GM19372 (cell line): Measurements from ENCODE around the gene KDM4B.

Experiments
- ATAC-seq: cut with Tn5 transposase; IDR thresholded peaks from one replicate; pipeline ENCODE4 v1.9.1; 2021; ENCODE audit warnings: mild to moderate bottlenecking, low read depth, moderate library complexity; ENCODE audit not compliant: unreplicated experiment

The KDM4B gene

GRCh38 chr19:5081443-5082161 lies 112.7 kb downstream of the KDM4B start:
- ATAC-seq: no peak

DNA sequence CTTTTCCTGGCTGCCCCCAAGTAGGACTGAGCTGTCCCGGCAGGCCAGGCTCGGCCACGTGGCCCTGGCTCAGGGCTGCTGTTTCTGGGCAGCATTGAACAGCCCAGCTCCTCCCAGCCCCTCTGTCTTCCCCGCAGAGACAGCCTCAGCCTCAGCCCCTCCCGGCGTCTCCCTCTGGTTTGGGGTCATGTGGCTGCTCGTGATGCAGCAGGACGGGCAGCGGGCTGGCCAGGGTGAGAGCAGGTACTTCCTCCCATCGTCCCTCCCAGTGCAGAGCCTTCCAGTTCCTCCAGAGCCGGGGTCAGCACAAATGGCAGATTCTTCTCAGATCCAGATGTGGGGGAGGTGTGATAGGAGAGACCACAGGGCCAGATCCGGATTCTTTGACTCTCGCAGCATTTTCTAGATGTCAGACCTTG lies 114.6 kb downstream of the KDM4B start:
- ATAC-seq: no peak

GRCh38 chr19:5085566-5085965 lies 116.7 kb downstream of the KDM4B start:
- no peak for ATAC-seq

- ATAC-seq: no peak
Observed at GRCh38 chr19:5086230-5086629, 117.3 kb downstream of the KDM4B start.

GRCh38 chr19:5086725-5087439 lies 118.0 kb downstream of the KDM4B start:
- no peak for ATAC-seq

DNA sequence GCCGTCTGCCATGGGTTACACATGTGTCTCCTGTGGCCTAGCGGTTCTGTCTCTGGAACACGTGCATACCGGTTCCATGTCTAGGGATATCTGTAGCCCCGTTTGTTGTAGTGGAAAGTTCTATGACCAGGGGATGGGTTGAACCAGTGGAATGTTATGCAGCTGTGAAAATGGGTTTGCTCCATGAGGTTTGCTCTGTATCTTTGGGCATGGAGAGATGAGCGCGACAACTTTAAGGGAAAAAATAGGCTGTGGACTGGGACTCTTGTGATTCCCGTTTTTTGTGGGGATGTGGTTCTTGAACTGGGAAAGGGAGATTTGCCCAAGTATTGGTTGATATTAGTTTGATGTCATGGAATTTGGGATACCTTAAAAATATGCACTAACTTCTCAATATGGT lies 120.4 kb downstream of the KDM4B start:
- ATAC-seq: no peak

DNA sequence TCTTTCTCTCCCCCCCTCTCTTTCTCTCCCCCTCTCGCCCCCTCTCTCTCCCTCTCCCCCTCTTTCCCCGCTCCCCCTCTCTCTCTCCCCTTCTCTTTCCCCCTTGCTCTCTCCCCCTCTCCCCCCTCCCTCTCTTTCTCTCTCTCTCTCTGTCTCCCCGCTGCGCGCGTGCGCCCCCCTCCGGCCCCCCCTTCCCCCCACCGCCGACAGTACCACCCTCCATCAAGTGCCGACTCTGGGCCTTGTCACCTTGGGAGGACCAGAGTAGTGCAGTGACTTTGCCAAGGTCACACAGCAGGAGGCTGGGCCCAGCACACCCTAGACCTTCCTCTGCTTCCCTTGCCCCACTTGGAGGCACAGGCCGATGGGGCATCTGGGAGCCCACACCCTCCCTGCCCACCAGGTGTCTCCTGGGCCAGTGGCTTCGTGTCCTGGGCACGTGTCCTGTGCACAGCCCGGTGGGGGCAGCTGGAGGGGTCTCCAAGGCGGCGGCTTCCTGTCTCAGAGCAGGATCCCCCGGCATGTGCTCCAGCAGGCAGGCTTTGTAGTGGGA lies 121.6 kb downstream of the KDM4B start:
- no peak for ATAC-seq

DNA sequence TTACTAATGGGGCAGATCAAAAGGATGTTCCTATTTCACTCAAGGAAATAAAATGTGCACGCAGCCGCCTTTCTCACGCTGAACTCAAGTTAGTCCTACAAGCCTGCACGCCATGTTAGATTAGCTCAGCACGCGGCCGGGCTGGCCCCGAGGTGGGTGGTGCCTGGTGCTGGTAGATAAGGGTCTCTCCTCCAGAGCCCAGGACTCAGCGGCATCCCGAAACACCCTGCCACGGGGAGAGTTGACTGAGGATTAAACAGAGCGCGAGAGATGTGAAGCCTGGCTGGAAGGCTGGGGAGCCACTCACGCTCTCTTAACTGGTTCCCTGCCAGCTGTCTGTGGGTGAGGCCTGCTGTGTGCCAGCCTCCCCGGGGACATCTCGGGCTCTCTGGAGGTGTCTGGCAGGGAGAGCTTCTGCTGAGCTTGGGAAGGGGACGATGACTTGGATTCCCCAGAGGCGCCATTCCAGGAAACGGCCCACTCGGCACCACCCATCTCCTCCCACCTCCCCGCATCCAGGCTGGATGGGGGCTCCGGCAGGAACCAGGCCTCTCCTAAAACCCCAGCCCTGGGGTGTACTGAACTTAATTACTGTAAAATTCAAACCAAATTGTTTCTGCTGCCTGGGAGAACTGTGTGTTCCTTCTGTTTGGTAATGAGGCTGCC lies 122.2 kb downstream of the KDM4B start:
- no peak for ATAC-seq

DNA sequence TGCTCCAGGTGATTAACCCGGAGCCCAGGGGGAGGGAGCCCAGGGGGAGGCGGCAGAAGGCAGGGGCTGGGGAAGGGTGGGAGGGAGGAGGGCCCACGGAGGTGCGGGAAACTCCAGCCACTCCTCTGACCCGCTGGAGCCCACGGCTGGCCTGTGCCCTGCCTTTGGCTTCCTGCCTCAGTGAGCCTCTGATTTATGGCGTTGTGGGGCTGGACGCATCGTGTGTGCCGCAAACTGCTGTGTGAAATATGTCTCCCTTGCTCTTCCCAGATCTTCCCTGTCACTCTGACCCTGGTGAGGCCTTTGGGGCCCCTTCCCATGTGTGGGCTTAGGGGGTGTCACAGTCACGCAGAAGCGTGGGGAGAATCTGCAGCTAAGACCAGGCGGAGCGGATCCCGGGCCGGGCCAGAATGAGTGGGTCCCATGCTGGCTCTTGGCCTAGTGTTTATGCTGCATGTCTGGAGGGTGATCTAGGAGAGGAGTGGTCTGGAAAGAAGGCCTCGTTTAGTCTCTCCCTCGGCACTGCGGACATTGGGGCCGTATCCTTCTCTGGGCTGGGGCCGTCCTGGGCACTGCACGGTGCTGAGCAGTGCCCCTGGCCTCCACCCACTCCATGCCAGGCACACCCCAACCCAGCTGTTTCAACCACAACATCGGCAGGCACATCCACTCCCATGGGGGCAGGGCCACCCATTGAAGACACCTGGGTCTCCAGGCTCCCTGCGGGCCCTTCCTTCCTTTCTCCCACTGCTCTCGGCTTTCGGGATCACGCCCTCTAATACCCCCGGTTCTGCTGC lies 123.0 kb downstream of the KDM4B start:
- no peak for ATAC-seq

DNA sequence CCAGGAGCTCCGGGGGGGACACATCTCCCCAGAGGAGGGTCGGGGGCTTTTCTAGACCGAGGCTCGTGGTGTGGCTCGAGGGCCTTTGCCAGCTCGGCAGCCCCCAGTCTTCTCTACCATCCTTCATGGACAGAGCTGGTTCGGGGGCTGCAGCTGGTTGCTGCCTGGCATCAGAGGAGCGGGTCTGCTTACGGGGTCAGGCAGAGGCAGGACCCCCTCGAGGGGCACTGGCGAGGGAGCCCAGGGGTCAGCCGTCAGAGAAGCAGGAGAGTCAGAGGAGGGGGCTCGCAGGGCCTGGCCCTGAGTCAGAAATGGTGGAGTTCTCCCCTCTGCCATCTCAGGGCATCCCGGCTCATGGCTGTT lies 123.5 kb downstream of the KDM4B start:
- no peak for ATAC-seq

- ATAC-seq: no peak
Observed at GRCh38 chr19:5093297-5093928, 124.5 kb downstream of the KDM4B start.

GRCh38 chr19:5093948-5094718 lies 125.2 kb downstream of the KDM4B start:
- ATAC-seq: no peak

DNA sequence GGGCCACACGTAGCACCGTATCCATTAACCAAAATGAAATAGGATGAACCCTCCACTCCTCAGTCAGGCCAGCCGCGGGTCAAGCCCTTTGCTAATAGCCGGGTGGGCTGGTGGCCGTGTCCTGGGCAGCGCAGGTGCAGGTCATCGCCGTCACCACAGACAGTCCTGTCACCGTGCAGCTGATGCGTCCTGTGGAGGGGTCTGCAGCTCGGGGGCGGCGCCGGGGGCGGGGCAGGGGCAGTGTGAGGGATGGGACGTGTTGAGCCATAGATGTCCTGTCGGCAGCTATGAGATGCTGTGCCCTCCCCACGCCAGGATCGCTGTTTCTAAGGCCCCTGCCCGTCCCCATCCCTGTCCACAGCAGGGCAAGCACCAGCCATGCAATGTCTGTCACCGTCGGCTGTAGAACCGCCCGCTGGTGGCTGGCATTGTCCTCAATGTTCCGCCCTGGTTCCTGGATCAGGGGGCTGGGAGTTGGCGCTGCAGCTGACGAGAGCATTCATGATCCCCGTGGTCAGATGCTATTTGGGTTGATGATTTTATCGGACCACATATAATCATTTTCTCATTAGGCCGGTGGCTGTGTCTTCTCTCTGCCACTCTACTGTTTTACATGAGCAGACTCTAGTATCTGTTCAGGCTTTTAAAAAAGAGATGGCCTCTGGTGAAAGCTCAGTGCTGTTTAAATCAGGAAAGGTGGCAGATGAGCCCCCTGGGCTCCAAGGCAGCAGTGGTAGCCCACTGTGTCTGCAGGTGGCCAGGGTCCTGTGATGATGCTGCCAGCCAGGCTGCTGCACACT lies 126.1 kb downstream of the KDM4B start:
- no peak for ATAC-seq

DNA sequence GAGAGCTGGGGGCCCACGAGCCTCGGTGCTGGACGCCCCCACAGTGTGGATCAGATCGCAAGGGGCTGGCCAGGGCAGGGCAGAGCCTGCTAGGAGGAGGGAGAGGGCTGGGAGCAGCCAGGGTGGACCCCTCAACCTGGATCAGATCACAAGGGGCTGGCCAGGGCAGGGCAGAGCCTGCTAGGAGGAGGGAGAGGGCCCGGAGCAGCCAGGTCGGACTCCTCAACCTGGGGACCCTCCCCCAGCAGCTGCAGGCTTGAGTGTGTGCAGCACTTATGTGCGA lies 126.6 kb downstream of the KDM4B start:
- ATAC-seq: no peak

GRCh38 chr19:5096536-5096935 lies 127.6 kb downstream of the KDM4B start:
- no peak for ATAC-seq

GRCh38 chr19:5097331-5097930 lies 128.5 kb downstream of the KDM4B start:
- no peak for ATAC-seq

DNA sequence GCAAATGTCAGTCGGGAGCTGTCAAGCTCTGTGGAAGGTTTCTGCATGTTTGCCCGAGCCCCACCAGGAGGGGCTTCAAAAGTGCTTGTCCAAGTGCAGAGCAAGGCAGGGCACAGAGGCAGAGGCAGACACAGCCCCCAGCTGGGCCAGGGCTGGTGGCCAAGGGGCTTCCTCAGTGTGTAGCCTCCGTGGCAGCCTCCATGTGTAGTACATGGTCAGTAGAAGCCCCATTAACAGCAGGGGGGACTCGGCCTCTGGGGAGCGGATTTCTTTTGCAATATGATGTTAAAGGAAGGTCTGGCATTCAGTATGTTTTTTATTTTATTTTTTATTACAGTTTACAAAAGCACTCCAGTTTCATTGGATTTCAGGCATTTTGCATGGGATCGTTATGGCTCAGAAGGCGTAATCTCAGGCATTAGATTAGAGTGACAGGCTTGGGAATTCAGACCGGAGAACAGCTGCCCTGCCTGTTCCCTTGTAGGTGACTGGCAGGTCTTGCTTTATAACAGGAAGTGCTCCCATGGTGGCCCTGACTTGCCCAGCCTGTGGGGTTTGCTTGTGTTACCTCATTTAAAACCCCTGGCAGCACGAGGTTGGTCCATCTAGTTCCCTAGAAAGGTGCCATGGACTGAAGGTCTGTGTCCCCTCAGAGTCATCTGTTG lies 129.2 kb downstream of the KDM4B start:
- no peak for ATAC-seq

GRCh38 chr19:5098646-5099045 lies 129.7 kb downstream of the KDM4B start:
- ATAC-seq: no peak
